CD14-positive monocyte (primary cell): ENCODE measurements around the gene GALNT1. TPM values are rescaled to one million over a fixed set of nuclear protein-coding genes. Genes with fewer than 3 reads are reported as not detected.

Experiments used
- DNase-seq, 3 donors: peaks; one replicate each; pipeline ENCODE4 v3.0.0-alpha.2; 2011 to 2022
- H2AFZ ChIP-seq: 2 replicates; pipeline ENCODE4 v1.6.0; 2012; ENCODE audit warnings: mild to moderate bottlenecking, low read depth, low read length, inconsistent platforms; ENCODE audit not compliant: insufficient read depth, poor library complexity, severe bottlenecking
- H3K27ac ChIP-seq, 2 donors: 1 replicate in 1 of 2; 2 replicates in 1 of 2; pipeline ENCODE4 v1.5.1; 2012 to 2013; ENCODE audit warnings: low read length in 2 of 2, control low read depth in 1 of 2, inconsistent platforms in 1 of 2, low read depth in 1 of 2, mild to moderate bottlenecking in 1 of 2
- H3K27me3 ChIP-seq, 2 donors: one replicate each; pipeline versions ENCODE4 v1.6.0 to v1.6.1; 2011 to 2013; ENCODE audit warnings: low read length in 2 of 2; ENCODE audit not compliant: control insufficient read depth in 2 of 2, insufficient read depth in 2 of 2
- H3K36me3 ChIP-seq, 2 donors: replicated peaks in 1 of 2; 1 replicate in 1 of 2; 2 replicates in 1 of 2; pipeline versions ENCODE4 v1.5.1 to v1.6.1; 2012 to 2013; ENCODE audit warnings: low read length in 2 of 2, control low read depth in 1 of 2, inconsistent platforms in 1 of 2, mild to moderate bottlenecking in 1 of 2; ENCODE audit not compliant: insufficient read depth in 2 of 2, control insufficient read depth in 1 of 2
- H3K4me1 ChIP-seq, 2 donors: 1 replicate in 1 of 2; 2 replicates in 1 of 2; pipeline versions ENCODE4 v1.5.1 to v1.6.1; 2012 to 2013; ENCODE audit warnings: low read length in 2 of 2, control low read depth in 1 of 2, inconsistent platforms in 1 of 2, mild to moderate bottlenecking in 1 of 2, moderate library complexity in 1 of 2; ENCODE audit not compliant: insufficient read depth in 2 of 2, control insufficient read depth in 1 of 2
- H3K4me2 ChIP-seq: replicated peaks from 2 replicates; pipeline ENCODE3; 2012; ENCODE audit warnings: low read length, moderate library complexity, mild to moderate bottlenecking; ENCODE audit not compliant: poor library complexity, severe bottlenecking; ENCODE audit errors: extremely low read depth
- H3K4me3 ChIP-seq, 3 experiments: fragments of 200-600 bp in 1 of 3; sonication (generic) in 1 of 3; replicated peaks in 1 of 3; 1 replicate in 2 of 3; 2 replicates in 1 of 3; pipeline ENCODE4 v1.5.1; 2011 to 2013; ENCODE audit warnings: low read length in 3 of 3, mild to moderate bottlenecking in 3 of 3, control low read depth in 2 of 3, low read depth in 2 of 3, inconsistent platforms in 1 of 3, moderate library complexity in 1 of 3
- H3K79me2 ChIP-seq: 2 replicates; pipeline ENCODE4 v1.6.0; 2012; ENCODE audit warnings: mild to moderate bottlenecking, control low read depth, inconsistent platforms, low read length, moderate library complexity; ENCODE audit not compliant: insufficient read depth
- H3K9ac ChIP-seq: 2 replicates; pipeline ENCODE4 v1.6.0; 2017; ENCODE audit warnings: low read length, mild to moderate bottlenecking; ENCODE audit not compliant: insufficient read depth, poor library complexity, severe bottlenecking
- H3K9me3 ChIP-seq, 2 donors: replicated peaks in 1 of 2; 1 replicate in 1 of 2; 2 replicates in 1 of 2; pipeline versions ENCODE4 v1.5.1 to v1.6.1; 2012 to 2013; ENCODE audit warnings: low read length in 2 of 2, control low read depth in 1 of 2; ENCODE audit not compliant: control insufficient read depth in 1 of 2, insufficient read depth in 1 of 2
- H4K20me1 ChIP-seq: 2 replicates; pipeline ENCODE4 v1.6.0; 2012; ENCODE audit warnings: mild to moderate bottlenecking, low read length, control low read depth, moderate library complexity; ENCODE audit not compliant: insufficient read depth
- H3K27ac Mint-ChIP-seq, 7 donors: one replicate each; pipeline ENCODE4 v1.8.0; 2020; ENCODE audit warnings: mild to moderate bottlenecking in 7 of 7, mixed read lengths in 7 of 7, moderate library complexity in 6 of 7, inconsistent platforms in 2 of 7
- H3K27me3 Mint-ChIP-seq, 3 donors: one replicate each; pipeline ENCODE4 v1.8.0; 2021 to 2022; ENCODE audit warnings: low read depth in 3 of 3, mild to moderate bottlenecking in 3 of 3, mixed read lengths in 3 of 3, moderate library complexity in 3 of 3, inconsistent platforms in 1 of 3
- H3K36me3 Mint-ChIP-seq, 2 donors: one replicate each; pipeline ENCODE4 v1.8.0; 2020; ENCODE audit warnings: mixed read lengths in 2 of 2, inconsistent platforms in 1 of 2, mild to moderate bottlenecking in 1 of 2
- H3K4me1 Mint-ChIP-seq: one replicate; pipeline ENCODE4 v1.8.0; 2020; ENCODE audit warnings: mild to moderate bottlenecking, mixed read lengths
- H3K4me3 Mint-ChIP-seq, 2 donors: one replicate each; pipeline ENCODE4 v1.8.0; 2020; ENCODE audit warnings: mild to moderate bottlenecking in 2 of 2, mixed read lengths in 2 of 2, moderate library complexity in 1 of 2
- H3K9me3 Mint-ChIP-seq, 7 donors: one replicate each; pipeline ENCODE4 v1.8.0; 2020 to 2022; ENCODE audit warnings: mixed read lengths in 7 of 7, mild to moderate bottlenecking in 6 of 7, moderate library complexity in 6 of 7, inconsistent platforms in 2 of 7
- WGBS: methylation state at CpG from one replicate; pipeline ENCODE4 v1.1.5; 2013; ENCODE audit warnings: missing lambda C conversion rate; ENCODE audit not compliant: insufficient coverage; 5-methylcytosine and 5-hydroxymethylcytosine counted together
- intact Hi-C, 2 donors: fragments of 100-400 bp; cut with micrococcal nuclease; formaldehyde crosslinking; loops; one replicate each; pipeline versions ENCODE4 v1.15.0 to v1.15.1; 2023
- polyA plus RNA-seq, 3 donors: library from polyadenylated mRNA; depleted of rRNA in 1 of 3; unstranded in 2 of 3; stranded (reverse) in 1 of 3; fragments of 300-500 nt in 2 of 3; fragments of >200 nt in 1 of 3; fragmentation: Illumina TruSeq in 2 of 3; gene quantifications; 1 replicate in 2 of 3; 2 replicates in 1 of 3; pipeline ENCODE4 v1.2.3, GENCODE V29; 2012 to 2021
- TF ChIP-seq, protein P1 (sequence below): fragments of 200-600 bp; IDR thresholded peaks from one replicate; pipeline ENCODE4 v1.8.0; 2022; ENCODE audit warnings: antibody characterized with exemption, mild to moderate bottlenecking

Gene GALNT1
- polyA plus RNA-seq, 3 donors, result 16.8 to 58.5 (median 22.9) TPM

- H3K9ac ChIP-seq, result no peak overlapping the region
- Mint-ChIP-seq H3K27ac (no peak overlapping the region), H3K36me3 (peaks cover 14 to 16% of the 10 kb centered on the region in 2 donors), H3K9me3 (no peaks in the 10 kb centered on the region), H3K4me3 (no peak overlapping the region), H3K27me3 (no peaks in the 10 kb centered on the region), H3K4me1 (no peaks in the 10 kb centered on the region)
- H3K27me3 ChIP-seq, result no peaks in the 10 kb centered on the region
- no peak overlapping the region for H3K4me2 ChIP-seq
- H3K9me3 ChIP-seq, result no peaks in the 10 kb centered on the region
- no peaks in the 10 kb centered on the region for H3K4me1 ChIP-seq
- H3K36me3 ChIP-seq, result peaks cover 2 to 16% of the 10 kb centered on the region in 2 donors
- H3K27ac ChIP-seq, result no peak overlapping the region
- WGBS, result no CpG with 5 or more reads among the region's 1 CpG
- H3K4me3 ChIP-seq, result no peak overlapping the region
- no peak overlapping the region for H2AFZ ChIP-seq
- no peaks in the 10 kb centered on the region for H4K20me1 ChIP-seq
- intact Hi-C loops, result no loop called here
- TF ChIP-seq, protein P1, sequence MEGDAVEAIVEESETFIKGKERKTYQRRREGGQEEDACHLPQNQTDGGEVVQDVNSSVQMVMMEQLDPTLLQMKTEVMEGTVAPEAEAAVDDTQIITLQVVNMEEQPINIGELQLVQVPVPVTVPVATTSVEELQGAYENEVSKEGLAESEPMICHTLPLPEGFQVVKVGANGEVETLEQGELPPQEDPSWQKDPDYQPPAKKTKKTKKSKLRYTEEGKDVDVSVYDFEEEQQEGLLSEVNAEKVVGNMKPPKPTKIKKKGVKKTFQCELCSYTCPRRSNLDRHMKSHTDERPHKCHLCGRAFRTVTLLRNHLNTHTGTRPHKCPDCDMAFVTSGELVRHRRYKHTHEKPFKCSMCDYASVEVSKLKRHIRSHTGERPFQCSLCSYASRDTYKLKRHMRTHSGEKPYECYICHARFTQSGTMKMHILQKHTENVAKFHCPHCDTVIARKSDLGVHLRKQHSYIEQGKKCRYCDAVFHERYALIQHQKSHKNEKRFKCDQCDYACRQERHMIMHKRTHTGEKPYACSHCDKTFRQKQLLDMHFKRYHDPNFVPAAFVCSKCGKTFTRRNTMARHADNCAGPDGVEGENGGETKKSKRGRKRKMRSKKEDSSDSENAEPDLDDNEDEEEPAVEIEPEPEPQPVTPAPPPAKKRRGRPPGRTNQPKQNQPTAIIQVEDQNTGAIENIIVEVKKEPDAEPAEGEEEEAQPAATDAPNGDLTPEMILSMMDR, result no peak
- no peaks in the 10 kb centered on the region for H3K79me2 ChIP-seq
- no peak for DNase-seq
These were observed 92.1 kb downstream of the GALNT1 start for GRCh38 chr18:35673682-35674081.

DNA sequence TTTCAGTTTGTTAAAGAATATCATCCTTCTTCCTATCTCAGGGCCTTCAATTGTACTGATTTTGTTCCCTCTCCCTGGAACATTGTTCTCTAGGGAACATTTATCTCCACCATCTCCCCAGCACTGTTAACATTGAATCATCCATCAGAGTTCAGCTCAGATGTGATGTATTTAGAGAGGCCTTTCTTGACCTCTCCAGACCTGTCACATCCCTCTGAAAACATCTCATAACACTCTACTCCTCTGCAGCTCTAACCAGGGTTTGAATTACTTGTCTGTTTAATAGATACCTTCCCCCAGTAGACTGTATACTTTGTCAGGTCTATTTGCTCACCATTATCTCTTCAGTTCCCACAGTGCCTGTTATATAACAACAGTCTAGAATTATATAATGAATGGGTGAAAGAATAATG, 98.6 kb downstream of the GALNT1 start:
- H3K27ac Mint-ChIP-seq, result peak overlapping the region in 1 of 7 donors; percentile 74
- no peak overlapping the region for H3K4me3 ChIP-seq
- H3K4me1 Mint-ChIP-seq, result no peaks in the 10 kb centered on the region
- DNase-seq, result no peak
- H3K79me2 ChIP-seq, result no peaks in the 10 kb centered on the region
- H2AFZ ChIP-seq, result no peak overlapping the region
- H3K36me3 Mint-ChIP-seq, result peaks cover 39 to 45% of the 10 kb centered on the region in 2 donors
- no peaks in the 10 kb centered on the region for H3K4me1 ChIP-seq
- H3K4me3 Mint-ChIP-seq, result no peak overlapping the region
- TF ChIP-seq, protein P1, result no peak
- no peak overlapping the region for H3K27ac ChIP-seq
- peaks cover 10 to 74% of the 10 kb centered on the region in 2 donors for H3K36me3 ChIP-seq
- H3K9me3 Mint-ChIP-seq, result no peaks in the 10 kb centered on the region
- no peaks in the 10 kb centered on the region for H4K20me1 ChIP-seq
- H3K27me3 ChIP-seq, result no peaks in the 10 kb centered on the region
- no peak overlapping the region for H3K4me2 ChIP-seq
- no peaks in the 10 kb centered on the region for H3K9me3 ChIP-seq
- no peak overlapping the region for H3K9ac ChIP-seq
- intact Hi-C loops, result no loop called here
- H3K27me3 Mint-ChIP-seq, result peaks cover 0 to 2% (median 0%) of the 10 kb centered on the region in 3 donors
